Measurements from ENCODE around the gene ELK4. TPM values are rescaled to one million over a fixed set of nuclear protein-coding genes. Genes with fewer than 3 reads are reported as not detected.

ELK4 gene
- total and polyA plus RNA-seq, 2 donors (not counting 3 experiments of a cell fraction or from before 2014, with no cell fraction given), result 8.7 to 107 TPM

- CTCF ChIA-PET, result interaction anchor here (9.7 to 10.1 kb wide), 2 partner anchors 61 to 123 kb away, joined by 292 to 615 read pairs; no protein-coding TSS in a partner anchor
- intact Hi-C loops (cut with micrococcal nuclease) (no loop called here), dilution Hi-C loops (cut with MboI; ENCODE audit: extremely low pct_ligation_motif_present, low sequenced_read_pairs) (no loop called here)
- FAIRE-seq (no peak), DNase-seq (ENCODE audit: low read depth, low spot score) (no peak)
- no peak overlapping the region for H3K9ac ChIP-seq (replicated peaks; ENCODE audit: extremely low read depth, insufficient read depth, low read length)
- H3K9me3 ChIP-seq (replicated peaks; ENCODE audit: control insufficient read depth, insufficient read depth, low read length), result no peaks in the 10 kb centered on the region
- no peak overlapping the region for H3K4me2 ChIP-seq (ENCODE audit: insufficient read depth, low read length)
- H3K4me1 ChIP-seq (ENCODE audit: control insufficient read depth, extremely low read depth, insufficient read depth, low read length), result no peaks in the 10 kb centered on the region
- POLR2A ChIA-PET, result no interaction called here
- no peak overlapping the region for H3K27ac ChIP-seq (ENCODE audit: insufficient read depth, low read depth, low read length)
- H3K9me1 ChIP-seq (replicated peaks; ENCODE audit: control insufficient read depth, extremely low read depth, insufficient read depth, low read length), result no peaks in the 10 kb centered on the region
- H2AFZ ChIP-seq (ENCODE audit: low read depth, low read length), result no peak overlapping the region
- no TSS peak for BruUV-seq (replicated peaks)
- H4K20me1 ChIP-seq (replicated peaks; ENCODE audit: control insufficient read depth, extremely low read depth, insufficient read depth, low read length), result no peaks in the 10 kb centered on the region
- H3K36me3 ChIP-seq (ENCODE audit: control insufficient read depth in 2 of 2, extremely low read depth in 1 of 2, insufficient read depth in 2 of 2, low read length in 2 of 2), result no peaks in the 10 kb centered on the region
- no peaks in the 10 kb centered on the region for H3K79me2 ChIP-seq (ENCODE audit: control insufficient read depth, insufficient read depth, low read length)
- H3K4me3 ChIP-seq (replicated peaks in 1 of 3; ENCODE audit: insufficient read depth in 1 of 3, low read depth in 1 of 3, low read length in 3 of 3), result no peak overlapping the region
- TF ChIP-seq GATA2 (IDR thresholded peaks at IDR 0.05; ENCODE audit: insufficient read depth, insufficient read length, low read depth, low read length) (no peak), POLR2A (IDR thresholded peaks at IDR 0.05; ENCODE audit: low read depth, low read length) (no peak), CTCF (IDR thresholded peaks at IDR 0.05; ENCODE audit: extremely low read depth in 1 of 2, insufficient read depth in 1 of 2, low read depth in 1 of 2, low read length in 2 of 2) (no peak), POLR2AphosphoS5 (IDR thresholded peaks at IDR 0.05; ENCODE audit: insufficient read depth, low read depth, low read length) (no peak), EZH2 (IDR thresholded peaks at IDR 0.05; ENCODE audit: borderline replicate concordance, low read depth, low read length, severe bottlenecking) (no peak), FOS (IDR thresholded peaks at IDR 0.05; ENCODE audit: borderline replicate concordance, insufficient read depth, low read length) (no peak), JUN (IDR thresholded peaks at IDR 0.05; ENCODE audit: borderline replicate concordance, insufficient read depth, insufficient read length, low read depth) (no peak), MAX (IDR thresholded peaks at IDR 0.05; ENCODE audit: insufficient read depth, insufficient read length) (no peak)
- no peaks in the 10 kb centered on the region for H3K27me3 ChIP-seq (ENCODE audit: control insufficient read depth in 2 of 2, insufficient read depth in 2 of 2, low read length in 2 of 2)
These were observed 21.2 kb upstream of the ELK4 start for GRCh38 chr1:205652984-205653383.
